Colon (tissue), 2 donors: ENCODE data around the gene FAM117A.

Experiments
- FAIRE-seq: peaks from 2 replicates; lab custom pipeline; 2012; peaks lifted over from hg19 to GRCh38; lab: Jason Lieb, UNC
- donor health status: control.
- donor health status: control.

The FAM117A gene

DNA sequence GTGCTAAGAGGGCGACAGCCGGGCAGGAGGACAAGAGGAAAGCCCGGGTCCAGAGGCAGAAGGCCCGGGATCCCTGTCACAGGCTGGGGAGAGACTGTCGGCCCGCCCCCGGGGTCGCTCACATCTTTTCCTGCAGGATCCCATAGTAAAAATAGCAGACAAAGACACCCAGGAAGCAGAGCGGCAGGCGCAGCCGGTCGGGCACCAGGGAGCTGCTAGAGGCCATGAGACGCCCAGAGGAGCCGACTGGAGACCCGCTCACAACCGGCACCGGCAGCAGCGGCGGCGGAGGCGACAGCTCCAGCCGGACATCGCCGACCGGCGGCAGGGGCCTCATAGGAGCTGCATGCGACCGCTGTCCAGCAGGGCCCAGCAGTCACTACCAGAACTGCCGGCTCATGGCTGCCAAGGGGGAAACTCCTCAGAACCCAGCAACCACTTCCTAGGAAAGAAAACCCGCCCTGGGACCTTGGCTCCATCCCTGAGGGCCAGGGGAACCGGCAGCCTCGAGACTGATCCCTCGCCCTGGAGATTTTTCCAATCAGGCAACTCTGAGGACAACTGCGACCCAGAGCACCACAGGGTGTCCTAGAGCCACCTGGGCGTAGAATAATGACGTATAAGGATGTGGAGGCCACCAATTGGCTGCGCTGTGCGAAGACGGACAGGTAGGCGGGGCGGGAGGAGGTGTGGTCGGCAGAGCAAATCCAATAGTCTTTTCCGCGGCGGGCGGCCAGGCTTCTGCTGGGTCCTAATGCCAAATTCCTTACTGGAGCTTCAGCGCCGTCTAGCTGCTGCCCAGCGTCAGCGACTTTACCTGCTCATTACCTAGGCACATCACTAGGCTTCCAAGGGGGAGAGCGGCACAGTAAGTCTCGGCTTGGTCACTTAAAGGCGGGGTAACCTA, 56.1 kb downstream of the FAM117A start, which contains the start of gene SLC35B1:
Gene SLC35B1, minus strand, starts transcription at position 357 of the 907 bp plus-strand sequence. Its CDS starts 131 bp downstream, at position 226.
- peak; percentile 62 for FAIRE-seq

DNA sequence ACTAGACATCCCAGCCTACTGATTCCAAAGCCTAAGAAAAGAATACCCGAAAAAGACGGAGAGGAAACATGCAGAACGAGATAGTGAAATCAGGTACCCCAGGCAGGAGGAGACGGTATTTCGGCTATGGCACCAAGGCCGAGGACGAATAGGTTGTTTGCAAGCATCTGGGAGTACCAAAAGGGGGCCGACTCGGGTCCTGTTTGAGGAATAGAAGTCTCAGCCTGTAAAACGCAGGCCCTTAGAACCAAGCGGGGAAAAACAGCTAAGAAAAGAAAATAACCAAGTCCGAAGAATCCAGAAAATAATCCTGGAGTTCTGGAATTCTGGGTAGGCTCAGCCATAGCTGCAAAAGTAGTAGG, 56.7 kb downstream of the FAM117A start:
- FAIRE-seq, result no peak

DNA sequence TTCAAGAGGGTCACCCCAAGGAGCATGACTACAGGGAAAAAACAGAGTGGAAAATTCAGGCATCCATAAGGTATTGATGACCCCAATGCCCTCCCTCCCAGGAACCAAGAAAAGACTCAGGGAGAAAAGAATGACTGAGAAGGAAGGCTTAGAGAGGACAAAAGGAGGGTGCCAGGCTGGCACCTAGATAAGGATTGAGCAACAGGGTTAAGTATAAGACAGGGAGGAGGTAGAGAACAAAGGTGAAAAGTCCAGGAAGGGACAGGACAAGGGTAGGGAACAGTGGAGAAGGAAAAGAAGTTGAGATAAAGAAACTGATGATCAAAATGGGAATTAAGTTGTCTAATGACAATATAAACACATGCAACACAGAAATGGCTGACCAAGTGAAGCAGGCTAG, 58.7 kb downstream of the FAM117A start:
- FAIRE-seq, result no peak

DNA sequence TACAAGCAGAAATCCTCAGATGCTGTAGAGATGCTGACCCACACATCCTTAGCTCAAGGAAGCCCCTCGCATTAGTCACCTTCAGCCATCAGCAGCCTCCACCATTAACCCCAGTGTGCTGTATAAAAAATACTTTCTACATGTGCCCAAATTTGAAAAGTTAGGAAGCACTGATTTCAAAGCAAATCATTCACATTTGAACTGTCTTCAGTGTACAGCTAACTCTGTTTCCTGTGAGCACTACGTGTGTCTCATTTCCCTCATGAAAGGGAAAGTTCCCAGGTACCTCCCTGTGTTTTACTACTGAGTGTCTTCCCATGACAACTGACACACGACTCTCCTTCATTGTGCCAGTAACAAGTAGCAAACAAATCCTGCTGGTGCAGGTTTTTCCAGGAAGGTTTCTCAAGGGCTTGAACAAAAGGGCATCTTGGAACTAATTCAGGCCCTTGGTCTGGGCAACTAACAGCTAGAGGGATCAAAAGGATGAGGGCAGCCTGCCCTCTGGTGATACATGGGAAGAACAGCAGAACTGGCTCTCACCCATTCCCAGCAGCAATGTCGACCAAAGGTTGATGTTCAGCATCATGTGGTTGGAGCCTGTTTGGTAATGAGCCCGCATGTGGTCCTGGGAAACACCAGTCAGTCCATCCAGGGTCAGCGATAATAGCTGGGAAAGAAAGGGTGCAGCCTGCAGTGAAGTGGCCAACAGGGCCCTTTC, 60.2 kb downstream of the FAM117A start:
- FAIRE-seq, result no peak

DNA sequence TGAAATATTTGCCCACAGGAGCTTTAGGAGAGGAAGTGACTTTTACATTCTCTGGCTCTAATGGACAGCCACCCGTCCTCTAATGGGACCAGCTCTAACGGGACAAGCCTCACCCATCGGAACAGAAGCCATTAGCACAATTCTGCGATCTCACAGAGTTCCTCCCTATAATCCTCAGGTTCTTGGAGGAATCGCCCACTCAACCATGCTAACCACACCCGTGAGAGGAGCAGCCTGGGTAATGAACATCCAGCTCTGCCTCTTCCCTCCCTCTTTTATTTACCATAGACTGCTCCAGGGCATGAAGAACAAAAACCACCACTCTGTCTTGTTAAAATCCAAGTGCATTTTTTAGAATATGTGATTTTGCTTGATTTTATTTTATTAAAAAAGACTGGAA, 63.0 kb downstream of the FAM117A start:
- FAIRE-seq, result no peak

DNA sequence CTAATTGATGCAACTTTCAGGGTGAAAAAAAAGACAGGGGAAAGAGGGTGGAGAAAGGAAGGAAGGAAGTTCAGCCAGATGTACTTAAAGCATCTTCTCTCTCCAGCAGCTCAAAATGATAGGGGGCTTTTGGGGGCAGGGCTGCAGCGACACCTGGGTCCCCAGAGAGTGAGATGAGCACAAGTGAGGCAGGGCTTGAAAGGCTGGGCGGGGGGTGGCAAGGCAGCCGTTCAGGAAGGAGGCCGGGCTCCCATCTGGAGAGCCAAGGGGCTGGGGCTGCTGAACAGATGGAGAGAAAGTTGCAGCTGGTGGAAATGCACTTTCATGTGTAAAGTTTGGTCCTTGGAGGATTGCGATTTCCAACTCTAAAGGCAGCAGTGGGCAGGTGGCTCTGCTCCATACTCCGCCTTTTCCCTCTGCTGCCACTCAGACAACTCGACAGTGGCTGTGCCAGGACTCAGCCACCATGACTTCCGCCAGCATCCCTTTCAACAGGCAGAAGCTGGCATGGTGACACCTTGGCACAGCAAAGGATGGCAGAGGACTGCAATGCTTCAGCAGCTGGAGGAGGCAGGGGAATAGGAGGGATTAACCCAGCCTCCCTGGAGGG, 63.9 kb downstream of the FAM117A start:
- FAIRE-seq, result no peak

DNA sequence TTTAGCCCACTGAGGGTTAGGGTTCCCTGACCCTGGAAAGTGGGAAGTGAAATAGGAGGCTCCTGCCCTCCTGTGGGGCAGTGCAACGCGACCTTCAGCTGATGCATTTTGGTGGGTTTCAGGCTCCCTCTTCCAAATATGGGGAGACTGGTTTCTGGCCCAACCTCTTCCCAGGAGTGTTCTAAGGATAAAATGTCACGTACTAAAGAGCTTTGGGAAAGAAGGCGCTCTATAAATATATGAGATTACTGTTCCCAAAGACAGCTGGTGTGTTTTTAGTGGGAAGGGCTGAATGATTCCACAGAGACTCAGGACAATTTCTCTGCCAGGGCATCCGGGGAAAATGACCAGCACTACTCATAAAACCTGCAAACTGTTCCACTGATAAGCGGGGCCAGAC, 65.9 kb downstream of the FAM117A start:
- FAIRE-seq, result no peak

DNA sequence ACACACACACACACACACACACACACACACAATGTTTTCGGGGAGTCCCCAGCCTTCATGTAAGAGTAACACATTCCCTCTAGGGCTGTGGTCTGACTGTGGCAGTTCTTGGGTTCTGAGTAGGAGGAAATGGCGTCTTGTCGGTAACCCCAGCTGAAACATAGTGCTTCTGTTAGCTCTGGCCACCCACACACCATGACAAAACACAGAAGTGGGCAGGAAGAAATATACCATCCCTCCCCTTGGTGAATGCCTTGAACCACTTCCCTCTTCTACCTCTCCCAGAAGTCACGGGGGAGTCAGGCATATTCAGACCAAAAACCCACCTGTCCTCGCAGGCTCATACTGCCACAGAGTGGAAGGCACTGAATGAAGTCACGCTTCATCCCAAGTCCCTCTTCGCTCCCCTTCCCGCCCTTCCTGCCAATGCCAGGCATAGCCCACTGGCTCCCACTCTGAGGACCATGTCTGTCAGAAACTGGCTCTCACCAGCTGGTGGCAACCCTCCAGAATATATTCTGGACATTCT, 67.6 kb downstream of the FAM117A start:
- FAIRE-seq, result no peak

DNA sequence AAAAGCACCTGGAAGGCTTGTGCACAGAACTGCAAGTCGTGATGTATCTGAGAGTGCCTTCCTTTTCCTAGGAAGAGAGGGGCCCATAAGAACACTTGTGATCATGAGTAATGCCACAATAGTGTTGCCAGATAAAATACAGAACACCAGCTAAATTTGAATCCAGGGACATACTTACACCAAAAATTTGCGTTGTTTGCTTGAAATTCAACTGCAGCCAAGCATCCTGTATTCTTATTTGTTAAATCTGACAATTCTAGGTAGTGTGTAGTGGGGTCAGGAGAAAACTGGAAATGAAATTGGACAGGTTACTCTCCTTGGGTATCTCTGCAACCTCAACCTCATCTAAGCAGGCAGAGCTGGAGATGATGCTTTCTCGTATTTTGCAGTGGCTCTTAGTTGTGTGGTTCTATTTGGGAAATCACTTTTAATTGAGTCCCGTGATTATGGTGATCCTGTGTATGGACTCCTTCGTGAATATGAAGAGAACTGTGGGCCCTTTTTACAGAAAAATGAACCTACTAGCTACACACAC, 68.2 kb downstream of the FAM117A start:
- FAIRE-seq, result no peak

DNA sequence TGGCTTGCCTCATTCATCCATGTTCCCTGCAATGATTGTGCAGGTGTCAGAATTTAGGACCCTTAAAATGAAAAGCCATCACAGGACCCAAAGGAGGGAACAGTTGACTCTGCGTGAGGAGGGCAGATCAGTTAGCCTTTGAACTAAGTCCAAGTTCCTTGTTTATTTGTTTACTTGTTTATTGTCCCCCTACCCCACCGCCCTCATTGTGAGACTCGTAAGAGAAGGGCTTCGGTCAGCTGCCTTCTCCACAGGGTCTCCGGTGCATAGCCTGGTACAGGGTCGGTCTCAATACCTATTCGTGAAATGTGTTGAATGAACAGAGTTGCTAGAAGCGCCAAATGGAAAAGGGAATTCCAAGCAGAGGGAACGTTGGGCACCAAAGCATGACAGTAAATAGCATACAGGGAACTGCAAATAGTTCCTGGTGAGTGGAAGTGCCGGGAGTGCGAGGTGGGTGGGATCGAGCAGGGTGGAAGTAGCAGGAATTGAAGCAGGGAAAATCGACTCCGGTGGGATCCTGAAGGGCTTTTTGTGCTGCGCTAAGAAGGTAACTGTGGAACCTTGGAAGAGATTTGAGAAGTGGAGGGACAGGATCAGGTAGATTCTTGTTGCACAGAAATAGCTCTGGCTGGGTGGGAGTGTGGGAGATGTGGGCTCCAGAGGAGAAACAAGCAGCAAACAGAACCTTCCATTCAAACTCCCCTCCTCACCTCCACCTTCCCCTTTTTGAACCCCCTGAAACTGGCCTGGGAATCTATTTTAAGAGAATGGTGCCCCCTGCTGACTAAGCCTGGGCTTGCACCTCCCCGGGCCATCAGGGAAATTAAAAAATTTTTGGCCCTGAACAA, 68.9 kb downstream of the FAM117A start:
- FAIRE-seq, result no peak

DNA sequence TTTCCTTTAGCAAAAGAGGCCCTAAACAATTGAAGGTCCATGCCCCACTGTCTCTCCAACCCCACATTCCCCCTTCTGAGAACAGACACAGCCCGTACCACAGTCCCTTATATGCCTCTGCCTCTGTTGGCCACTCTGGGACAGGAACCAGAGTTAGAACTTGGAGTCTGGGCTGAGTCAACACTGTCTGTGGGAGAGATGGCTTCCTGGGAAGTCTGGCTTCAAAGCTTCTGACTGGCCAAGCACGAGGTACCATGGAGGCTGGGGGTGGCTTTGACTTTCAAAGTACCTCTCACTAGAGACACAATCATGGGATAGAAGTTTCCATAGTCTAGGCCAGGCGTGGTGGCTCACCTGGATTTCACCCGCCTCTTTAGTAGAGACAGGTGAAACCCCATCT, 71.2 kb downstream of the FAM117A start:
- no peak for FAIRE-seq

DNA sequence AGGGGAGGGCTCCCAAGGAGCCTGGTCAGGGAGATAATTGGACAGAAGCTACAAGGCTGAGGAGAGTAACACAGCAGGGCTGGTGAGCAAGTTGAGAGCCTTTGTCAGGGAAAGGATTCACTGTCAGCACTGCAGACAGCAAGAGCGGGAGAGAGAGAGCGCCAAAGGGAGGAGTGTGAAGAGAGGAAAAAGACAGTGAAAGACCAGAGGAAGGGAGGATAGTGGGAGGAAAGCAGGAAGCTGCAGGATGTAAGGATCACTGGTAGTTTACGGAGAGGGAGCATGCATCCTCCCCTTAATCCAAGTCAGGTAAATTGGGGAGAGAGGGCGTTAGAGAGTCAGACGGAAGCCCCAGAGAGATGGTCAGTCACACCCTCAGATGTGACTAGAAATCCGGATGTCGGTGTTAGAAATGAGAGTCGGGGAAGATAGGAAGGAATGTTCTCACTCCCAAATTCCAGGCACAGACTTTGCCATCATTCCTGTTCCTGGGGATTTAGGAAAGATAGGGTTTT, 72.2 kb downstream of the FAM117A start:
- FAIRE-seq, result no peak

DNA sequence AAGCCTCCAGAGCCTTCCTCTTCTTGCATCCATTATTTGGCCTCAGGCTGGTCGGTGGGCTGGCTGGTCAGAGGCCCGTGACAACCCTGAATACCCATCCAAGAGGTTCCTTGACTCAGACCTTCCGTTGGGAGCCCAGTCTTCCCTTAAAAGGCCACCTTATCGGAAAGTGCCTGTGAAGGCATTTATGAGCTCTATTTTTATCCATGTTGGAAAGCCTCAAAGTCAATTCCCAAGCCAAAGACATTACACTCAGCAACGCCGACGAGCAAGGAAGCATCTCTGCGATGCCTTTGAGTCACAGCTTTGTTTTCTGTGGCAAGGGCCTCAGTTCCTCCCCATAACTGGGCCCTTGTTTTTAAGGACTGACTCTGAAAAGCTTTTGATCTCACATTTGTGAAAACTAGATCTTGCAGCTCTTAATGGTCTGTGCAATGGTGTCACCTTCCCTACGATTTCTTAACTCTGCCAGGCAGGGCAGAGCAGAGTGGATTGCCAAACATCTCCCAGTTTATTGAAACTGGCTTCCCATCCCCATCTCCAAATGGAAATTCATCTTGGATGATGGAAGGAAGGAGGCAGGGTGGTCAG, 72.8 kb downstream of the FAM117A start:
- FAIRE-seq, result no peak

DNA sequence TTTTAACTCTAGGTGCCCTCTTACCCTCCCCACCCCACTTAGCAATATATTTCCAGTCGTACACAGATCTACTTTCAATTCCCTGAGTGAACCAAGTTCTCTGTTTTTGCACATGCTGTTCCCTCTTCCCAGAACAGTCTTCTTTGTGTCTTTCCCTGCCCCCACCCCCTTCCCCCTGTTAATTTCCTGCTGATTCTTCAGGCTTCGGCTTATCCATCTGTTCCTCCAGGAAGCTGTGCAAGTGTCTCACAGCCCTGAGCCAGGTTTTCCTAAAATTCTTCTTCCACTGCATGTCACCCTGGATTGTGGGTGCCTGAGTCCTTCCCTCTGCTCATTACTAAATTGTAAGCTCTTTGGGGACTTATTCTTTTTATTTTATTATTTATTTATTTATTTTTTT, 73.7 kb downstream of the FAM117A start:
- FAIRE-seq, result no peak

DNA sequence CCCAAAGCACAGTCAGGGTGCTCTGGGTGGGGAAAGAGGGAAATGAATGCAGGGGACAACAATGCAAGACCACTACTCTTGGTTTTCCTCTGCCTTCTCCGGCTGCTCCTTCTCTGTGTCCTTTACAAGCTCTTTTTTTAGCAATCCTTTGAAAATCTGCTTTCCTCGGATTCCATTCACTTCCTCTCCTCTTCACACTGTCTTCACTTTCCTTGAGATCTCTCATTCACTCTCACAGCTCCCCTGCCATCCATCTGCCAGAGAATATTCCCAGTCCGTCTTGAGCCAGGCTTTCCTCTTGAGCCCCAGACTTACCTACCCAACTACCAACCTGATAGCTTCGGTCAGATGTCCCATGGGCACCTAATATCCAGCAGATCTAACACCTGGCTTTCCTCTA, 75.1 kb downstream of the FAM117A start:
- no peak for FAIRE-seq

DNA sequence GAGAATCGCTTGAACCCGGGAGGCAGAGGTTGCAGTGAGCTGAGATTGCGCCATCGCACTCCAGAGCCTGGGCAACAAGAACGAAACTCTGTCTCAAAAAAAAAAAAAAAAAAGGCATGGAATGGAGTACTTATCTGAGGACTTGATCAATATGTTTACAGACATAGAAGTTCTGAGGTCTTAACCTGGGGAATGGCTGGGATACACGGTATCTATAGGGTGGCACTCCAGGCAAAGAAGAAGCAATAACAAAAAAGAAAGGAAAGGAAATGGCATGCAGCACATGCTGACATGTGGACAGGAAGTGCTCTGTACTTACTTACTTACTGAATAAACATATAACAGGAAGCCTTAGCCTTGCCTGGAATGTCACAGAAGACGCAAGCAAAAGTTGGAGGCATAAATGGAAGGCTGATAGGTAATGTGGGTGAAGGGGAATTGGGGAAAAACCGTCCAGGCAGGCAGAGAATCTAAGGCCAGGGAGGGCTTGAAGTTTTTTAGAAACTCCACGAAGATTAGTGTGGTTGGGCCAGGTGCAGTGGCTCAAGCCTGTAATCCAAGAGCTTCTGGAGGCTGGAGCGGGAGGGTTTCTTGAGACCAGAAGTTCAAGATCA, 75.9 kb downstream of the FAM117A start:
- no peak for FAIRE-seq

DNA sequence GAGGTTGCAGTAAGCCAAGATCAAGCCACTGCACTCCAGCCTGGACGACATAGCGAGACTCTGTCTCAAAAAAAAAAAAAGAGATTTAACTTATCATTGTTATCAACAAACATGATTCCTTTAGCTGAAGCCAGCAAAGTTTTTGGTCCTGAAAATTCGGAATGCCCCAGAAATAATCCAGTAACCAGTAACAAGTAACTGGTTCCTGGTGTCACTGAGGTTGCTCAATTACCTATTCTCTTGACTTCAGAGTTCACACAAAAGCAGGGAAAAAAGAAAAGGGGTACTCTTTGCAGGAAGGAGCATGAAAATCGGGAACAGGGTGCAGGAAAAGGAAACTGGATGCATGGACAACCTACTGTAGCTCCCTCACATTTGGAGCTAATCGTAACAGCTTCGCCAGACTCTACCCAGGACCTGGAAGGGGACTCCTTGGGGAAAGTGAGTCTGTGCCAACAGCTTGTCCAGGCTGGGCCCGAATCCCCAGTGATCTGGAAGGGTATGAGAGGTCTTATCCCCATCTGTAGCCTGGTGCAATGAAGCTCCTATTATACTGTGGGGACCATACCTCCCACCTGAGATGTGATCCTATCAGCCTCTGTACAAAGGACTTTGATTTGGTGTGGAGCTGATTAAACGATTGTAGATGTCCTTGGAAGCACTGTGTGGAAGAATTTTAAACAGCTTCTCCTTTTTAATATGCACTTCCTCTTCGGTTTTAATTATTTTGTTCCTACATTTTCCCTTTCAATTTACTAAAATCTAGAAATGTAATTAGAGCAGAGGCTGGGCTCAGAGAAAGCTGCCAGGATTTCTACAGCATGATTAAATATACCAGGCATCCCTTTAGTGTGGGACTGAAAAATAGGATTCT, 82.6 kb downstream of the FAM117A start:
- FAIRE-seq, result no peak

DNA sequence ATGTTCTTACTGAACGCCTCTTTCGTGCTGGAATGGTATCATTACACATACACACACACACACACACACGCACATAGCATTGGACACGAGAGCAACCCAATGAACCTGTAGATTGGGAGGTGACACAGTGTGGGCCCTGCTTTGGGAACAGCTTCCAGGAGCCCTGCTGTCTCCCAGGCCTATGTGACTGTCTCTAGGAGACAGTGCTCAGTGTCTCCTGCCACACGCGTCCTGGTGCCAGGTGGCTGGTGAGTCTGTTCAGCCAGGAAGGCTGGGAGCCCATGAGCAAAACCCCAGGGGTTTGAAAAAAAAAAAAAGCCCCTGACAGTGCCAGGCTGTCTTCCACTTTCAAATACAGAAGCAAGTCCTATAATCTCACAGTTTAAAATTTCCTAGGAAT, 83.6 kb downstream of the FAM117A start:
- FAIRE-seq, result no peak
